SU-DHL-6 (cell line): ENCODE data around the gene RHBDD3.

Source experiments
- H2AFZ ChIP-seq: fragments of 200-600 bp; sonication (generic); 2 replicates; pipeline ENCODE4 v1.6.1; 2014; ENCODE audit warnings: low read depth, mild to moderate bottlenecking, moderate library complexity, mixed read lengths, antibody characterized with exemption, low read length; ENCODE audit not compliant: severe bottlenecking
- H3F3A ChIP-seq: fragments of 200-600 bp; shearing (Covaris generic); 2 replicates; pipeline ENCODE4 v1.6.0; 2016; ENCODE audit warnings: antibody characterized with exemption, mild to moderate bottlenecking; ENCODE audit not compliant: insufficient read depth
- H3K27ac ChIP-seq: fragments of 200-600 bp; sonication (generic); 2 replicates; pipeline ENCODE4 v1.5.1; 2016; ENCODE audit warnings: low read depth, mild to moderate bottlenecking, low read length, moderate library complexity, mixed read lengths
- H3K27me3 ChIP-seq: fragments of 200-600 bp; sonication (generic), shearing (Covaris generic); 2 replicates; pipeline ENCODE4 v1.6.0; 2014; ENCODE audit warnings: mild to moderate bottlenecking, low read length
- H3K36me3 ChIP-seq: fragments of 200-600 bp; sonication (generic); 2 replicates; pipeline ENCODE4 v1.6.1; 2014; ENCODE audit warnings: mild to moderate bottlenecking, low read length, mixed read lengths
- H3K4me2 ChIP-seq: fragments of 300-600, 200-600 bp; shearing (Covaris generic), sonication (generic); 2 replicates; pipeline ENCODE4 v1.6.0; 2014; ENCODE audit warnings: low read length, low read depth, mild to moderate bottlenecking; ENCODE audit not compliant: poor library complexity, severe bottlenecking
- H3K4me3 ChIP-seq: fragments of 200-600 bp; sonication (generic); 2 replicates; pipeline ENCODE4 v1.5.1; 2014; ENCODE audit warnings: antibody characterized with exemption, low read length, mild to moderate bottlenecking, mixed read lengths; ENCODE audit not compliant: insufficient read depth, poor library complexity, severe bottlenecking
- H3K79me2 ChIP-seq: fragments of 200-600 bp; sonication (generic); 2 replicates; pipeline ENCODE4 v1.6.1; 2014; ENCODE audit warnings: mild to moderate bottlenecking, low read length, moderate library complexity; ENCODE audit not compliant: insufficient read depth
- H3K9ac ChIP-seq: fragments of 200-600 bp; sonication (generic); 2 replicates; pipeline ENCODE4 v1.7.0; 2014; ENCODE audit warnings: mild to moderate bottlenecking, low read length
- H3K9me2 ChIP-seq: fragments of 200-600 bp; sonication (generic); replicated peaks from 2 replicates; pipeline ENCODE4 v1.6.1; 2014; ENCODE audit warnings: low read length; ENCODE audit not compliant: insufficient read depth
- H3K9me3 ChIP-seq: fragments of 200-600 bp; sonication (generic); 2 replicates; pipeline ENCODE4 v1.6.1; 2014; ENCODE audit warnings: low read length, mixed read lengths; ENCODE audit not compliant: insufficient read depth
- H4K20me1 ChIP-seq: fragments of 200-600 bp; sonication (generic); 2 replicates; pipeline ENCODE4 v1.6.1; 2014; ENCODE audit warnings: low read depth, mild to moderate bottlenecking, antibody characterized with exemption, low read length, moderate library complexity, mixed read lengths
- CTCF ChIP-seq: fragments of 200-600 bp; sonication (generic); IDR thresholded peaks from one replicate; pipeline ENCODE4 v1.5.1; 2017; ENCODE audit warnings: antibody characterized with exemption, mild to moderate bottlenecking, low read length, moderate library complexity; ENCODE audit not compliant: insufficient read depth, poor library complexity, severe bottlenecking
- EZH2phosphoT487 ChIP-seq: fragments of 200-600 bp; sonication (generic), shearing (Covaris generic); conservative IDR thresholded peaks from 2 replicates; pipeline ENCODE4 v1.6.1; 2018; ENCODE audit warnings: mild to moderate bottlenecking, antibody characterized with exemption, low read length, moderate library complexity, mixed read lengths

The RHBDD3 gene

GRCh38 chr22:29265305-29265704 is 2.5 kb downstream of the RHBDD3 start:
- no peaks in the 10 kb centered on the region for H3K27me3 ChIP-seq
- H3K27ac ChIP-seq, result no peak overlapping the region
- H3K9ac ChIP-seq, result no peak overlapping the region
- no peaks in the 10 kb centered on the region for H3K9me3 ChIP-seq
- no peaks in the 10 kb centered on the region for H3F3A ChIP-seq
- peaks cover 12% of the 10 kb centered on the region for H4K20me1 ChIP-seq
- H3K9me2 ChIP-seq, result no peaks in the 10 kb centered on the region
- no peak overlapping the region for H3K4me3 ChIP-seq
- H3K79me2 ChIP-seq, result peaks cover 35% of the 10 kb centered on the region
- no peak overlapping the region for H2AFZ ChIP-seq
- H3K4me2 ChIP-seq, result no peak overlapping the region
- H3K36me3 ChIP-seq, result 0 out of 2 replicates have a peak, but pooled peaks cover 5% of the 10 kb centered on the region
- TF ChIP-seq CTCF (no peak), EZH2phosphoT487 (no peak)

- H3K27ac ChIP-seq, result no peak overlapping the region
- no peaks in the 10 kb centered on the region for H3K9me3 ChIP-seq
- no peak overlapping the region for H2AFZ ChIP-seq
- no peak overlapping the region for H3K9ac ChIP-seq
- H3K27me3 ChIP-seq, result no peaks in the 10 kb centered on the region
- TF ChIP-seq EZH2phosphoT487 (no peak), CTCF (no peak)
- peaks cover 21% of the 10 kb centered on the region for H3K79me2 ChIP-seq
- no peak overlapping the region for H3K4me3 ChIP-seq
- H3F3A ChIP-seq, result no peaks in the 10 kb centered on the region
- no peaks in the 10 kb centered on the region for H4K20me1 ChIP-seq
- H3K4me2 ChIP-seq, result no peak overlapping the region
- H3K9me2 ChIP-seq, result no peaks in the 10 kb centered on the region
- H3K36me3 ChIP-seq, result no peaks in the 10 kb centered on the region
Observed at GRCh38 chr22:29263791-29264276, 3.9 kb downstream of the RHBDD3 start.

GRCh38 chr22:29260601-29261315 is 7.0 kb downstream of the RHBDD3 start:
- Histone ChIP-seq H3K36me3 (no peaks in the 10 kb centered on the region), H3K9ac (no peak overlapping the region), H2AFZ (no peak overlapping the region), H4K20me1 (no peaks in the 10 kb centered on the region), H3K27ac (no peak overlapping the region), H3F3A (no peaks in the 10 kb centered on the region), H3K9me2 (no peaks in the 10 kb centered on the region), H3K4me3 (no peak overlapping the region), H3K79me2 (no peaks in the 10 kb centered on the region), H3K9me3 (no peaks in the 10 kb centered on the region), H3K27me3 (no peaks in the 10 kb centered on the region), H3K4me2 (no peak overlapping the region)
- TF ChIP-seq EZH2phosphoT487 (no peak), CTCF (no peak)
